Measurements from ENCODE around the gene PLOD3.

DNA sequence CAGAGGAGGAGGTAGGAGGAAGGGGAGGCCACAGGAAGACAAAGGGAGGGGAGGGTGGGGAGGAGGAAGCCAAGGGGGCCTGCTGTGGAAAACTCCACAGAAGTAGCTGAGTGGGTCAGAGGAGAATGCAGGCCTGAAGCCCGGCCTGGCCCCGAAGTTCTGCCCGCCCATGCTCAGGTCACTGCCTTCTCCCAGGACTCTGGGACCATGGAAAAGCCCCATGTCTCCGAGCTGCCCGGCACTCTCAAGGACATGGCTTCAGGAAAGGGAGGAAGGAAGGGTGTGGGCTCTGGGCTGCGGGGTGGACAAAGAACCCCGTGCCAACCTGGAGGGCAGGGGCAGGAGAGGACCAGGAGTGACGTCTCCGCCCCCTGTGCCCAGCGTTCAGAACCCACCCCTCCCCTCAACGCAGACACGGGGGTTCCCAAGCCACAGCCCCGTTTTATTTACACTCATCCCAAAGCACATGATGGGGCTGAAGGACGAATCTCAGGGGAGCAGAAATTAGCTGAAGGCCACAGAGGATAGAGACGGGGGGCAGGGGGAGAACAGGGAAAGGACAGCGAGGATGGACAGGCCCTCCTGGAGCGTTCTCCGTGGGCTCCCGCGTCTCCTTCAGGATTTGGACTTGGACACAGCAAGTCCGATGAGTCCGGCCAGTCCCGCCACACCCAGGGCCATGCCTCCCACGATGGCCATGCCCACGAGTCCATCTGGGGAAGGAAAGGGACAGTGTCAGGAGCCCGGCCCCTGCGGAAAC is 22.0 kb upstream of the PLOD3 start:
- TF ChIP-seq EZH2 (IDR thresholded peaks at IDR 0.05; ENCODE audit: insufficient read depth, poor library complexity, severe bottlenecking) (no peak), EZH2phosphoT487 (IDR thresholded peaks at IDR 0.05; ENCODE audit: insufficient read depth, low read depth) (no peak)

All from GM23248 (cell line).